ENCODE results near the gene ESRRA.
A peak's percentile ranks its signal among the peaks of the same experiment; 100 is the strongest.

Gene ESRRA

DNA sequence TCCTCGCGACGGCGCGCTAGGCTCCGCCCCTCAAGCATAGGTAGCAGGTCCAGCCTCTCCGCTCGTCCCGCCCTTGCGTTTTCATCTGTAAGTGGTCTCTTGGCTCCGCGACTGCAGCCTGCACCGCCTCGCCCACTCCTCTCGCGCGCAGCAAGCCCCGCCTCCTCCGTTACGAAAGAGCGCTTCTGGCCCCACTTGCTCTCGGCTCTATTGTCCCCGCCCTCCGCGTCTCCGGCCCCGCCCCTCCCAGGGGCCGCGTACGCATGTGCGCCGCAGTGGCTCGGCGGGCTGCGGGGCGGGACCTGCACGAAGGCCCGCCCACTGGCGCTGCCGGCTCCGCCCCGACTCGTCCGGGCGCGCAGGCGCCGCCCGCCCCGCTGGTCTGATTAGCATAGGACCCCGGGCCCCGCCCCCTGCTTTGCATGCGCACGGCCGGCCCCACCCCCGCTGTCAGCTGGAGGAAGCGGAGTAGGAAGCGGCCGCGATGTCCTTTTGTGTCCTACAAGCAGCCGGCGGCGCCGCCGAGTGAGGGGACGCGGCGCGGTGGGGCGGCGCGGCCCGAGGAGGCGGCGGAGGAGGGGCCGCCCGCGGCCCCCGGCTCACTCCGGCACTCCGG lies at the start of gene ESRRA:
ESRRA (plus strand) TSS at position 450 of the 616 bp plus-strand sequence. CDS start 1,656 bp downstream, outside the sequence.
- DNase-seq (ENCODE audit: low read depth) = peak; percentile 95

DNA sequence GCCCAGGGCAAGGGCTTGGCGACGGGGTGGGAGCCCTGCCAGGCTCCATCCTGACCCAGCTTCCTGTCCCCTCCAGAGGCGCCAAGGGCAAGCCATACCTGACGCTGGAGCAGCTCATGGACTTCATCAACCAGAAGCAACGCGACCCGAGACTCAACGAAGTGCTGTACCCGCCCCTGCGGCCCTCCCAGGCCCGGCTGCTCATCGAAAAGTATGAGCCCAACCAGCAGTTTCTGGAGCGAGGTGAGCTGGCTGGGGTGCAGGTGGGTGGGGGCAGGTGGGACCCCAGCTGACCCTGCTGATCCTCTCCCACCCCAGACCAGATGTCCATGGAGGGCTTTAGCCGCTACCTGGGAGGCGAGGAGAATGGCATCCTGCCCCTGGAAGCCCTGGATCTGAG lies 49.0 kb upstream of the ESRRA start:
- DNase-seq (ENCODE audit: low read depth) = no peak

DNA sequence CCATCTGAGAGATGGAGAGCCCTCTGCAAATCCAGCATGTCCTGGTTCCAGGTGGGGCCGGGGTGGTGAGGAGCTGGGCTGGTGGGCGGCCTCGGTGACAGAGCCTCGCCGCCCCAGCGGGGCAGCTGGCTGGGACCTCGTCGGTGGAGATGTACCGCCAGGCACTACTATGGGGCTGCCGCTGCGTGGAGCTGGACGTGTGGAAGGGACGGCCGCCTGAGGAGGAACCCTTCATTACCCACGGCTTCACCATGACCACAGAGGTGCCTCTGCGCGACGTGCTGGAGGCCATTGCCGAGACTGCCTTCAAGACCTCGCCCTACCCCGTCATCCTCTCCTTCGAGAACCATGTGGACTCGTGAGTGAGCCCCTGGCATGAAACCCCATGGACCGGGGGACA lies 47.0 kb upstream of the ESRRA start:
- no peak for DNase-seq (ENCODE audit: low read depth)

DNA sequence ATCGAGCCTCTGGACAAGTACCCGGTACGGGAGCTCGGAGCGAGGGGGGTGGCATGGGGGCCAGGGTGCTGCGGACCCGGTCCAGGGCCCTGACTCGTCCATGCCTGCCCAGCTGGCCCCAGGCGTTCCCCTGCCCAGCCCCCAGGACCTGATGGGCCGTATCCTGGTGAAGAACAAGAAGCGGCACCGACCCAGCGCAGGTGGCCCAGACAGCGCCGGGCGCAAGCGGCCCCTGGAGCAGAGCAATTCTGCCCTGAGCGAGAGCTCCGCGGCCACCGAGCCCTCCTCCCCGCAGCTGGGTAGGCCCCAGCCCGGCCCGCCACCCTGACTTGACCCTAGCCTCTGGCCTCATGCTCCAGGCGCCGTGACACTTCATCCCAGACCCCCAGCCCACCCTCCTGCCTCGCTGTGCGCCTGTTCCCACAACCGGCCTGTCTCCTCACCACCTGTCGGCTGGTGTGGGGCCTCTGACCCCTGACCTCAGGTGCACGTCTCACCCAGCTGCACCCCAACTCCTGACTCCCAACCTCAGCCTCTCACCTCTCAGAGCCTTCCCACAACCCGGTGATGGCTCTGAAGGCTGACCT lies 46.3 kb upstream of the ESRRA start:
- DNase-seq (ENCODE audit: low read depth) = no peak

DNA sequence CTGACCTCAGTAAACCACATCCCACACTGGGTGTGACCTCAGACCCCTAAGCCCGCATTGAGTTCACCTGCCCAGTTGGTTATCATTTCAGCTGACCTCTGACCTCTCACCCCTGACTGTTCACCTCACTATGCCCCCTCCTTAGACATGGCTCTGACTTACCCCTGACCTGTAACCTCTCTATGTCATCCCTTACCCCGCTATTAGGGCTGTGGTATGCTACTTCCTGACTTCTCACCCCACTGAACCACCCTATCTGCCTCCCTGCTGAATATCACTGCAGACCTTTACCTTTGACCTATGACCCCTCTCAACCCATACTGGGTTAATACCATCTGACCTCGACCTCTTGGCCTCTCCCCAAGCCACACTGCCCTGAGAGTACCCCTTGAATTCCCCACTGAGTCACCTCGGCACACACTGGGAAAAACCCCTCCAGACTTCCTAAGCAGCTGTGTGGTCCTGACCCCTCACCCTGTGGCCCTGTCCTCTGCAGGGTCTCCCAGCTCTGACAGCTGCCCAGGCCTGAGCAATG lies 45.7 kb upstream of the ESRRA start:
- no peak for DNase-seq (ENCODE audit: low read depth)

DNA sequence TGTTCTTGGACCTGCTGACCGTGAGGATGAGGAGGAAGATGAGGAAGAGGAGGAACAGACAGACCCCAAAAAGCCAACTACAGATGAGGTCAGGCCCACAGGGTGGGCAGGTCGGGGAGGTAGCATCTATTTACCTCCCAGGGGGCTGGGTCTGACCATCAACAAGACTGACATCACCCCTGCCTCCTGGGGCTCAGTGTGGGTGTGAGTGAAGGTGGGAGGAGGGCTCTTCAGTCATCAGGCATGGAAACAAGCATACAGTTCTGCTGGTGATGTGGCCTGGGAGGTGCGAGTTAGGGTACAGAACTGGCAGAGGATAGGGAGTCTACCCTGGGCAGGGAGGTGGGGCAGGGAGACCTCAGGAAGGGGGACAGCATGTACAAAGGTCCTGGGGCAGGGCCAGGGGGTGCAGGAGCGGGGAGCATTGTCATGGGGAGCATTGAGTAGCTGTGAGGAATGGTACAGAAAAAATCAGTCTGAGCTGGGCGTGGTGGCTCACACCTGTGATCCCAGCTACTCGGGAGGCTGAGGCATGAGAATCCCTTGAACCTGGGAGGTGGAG lies 45.1 kb upstream of the ESRRA start:
- no peak for DNase-seq (ENCODE audit: low read depth)

DNA sequence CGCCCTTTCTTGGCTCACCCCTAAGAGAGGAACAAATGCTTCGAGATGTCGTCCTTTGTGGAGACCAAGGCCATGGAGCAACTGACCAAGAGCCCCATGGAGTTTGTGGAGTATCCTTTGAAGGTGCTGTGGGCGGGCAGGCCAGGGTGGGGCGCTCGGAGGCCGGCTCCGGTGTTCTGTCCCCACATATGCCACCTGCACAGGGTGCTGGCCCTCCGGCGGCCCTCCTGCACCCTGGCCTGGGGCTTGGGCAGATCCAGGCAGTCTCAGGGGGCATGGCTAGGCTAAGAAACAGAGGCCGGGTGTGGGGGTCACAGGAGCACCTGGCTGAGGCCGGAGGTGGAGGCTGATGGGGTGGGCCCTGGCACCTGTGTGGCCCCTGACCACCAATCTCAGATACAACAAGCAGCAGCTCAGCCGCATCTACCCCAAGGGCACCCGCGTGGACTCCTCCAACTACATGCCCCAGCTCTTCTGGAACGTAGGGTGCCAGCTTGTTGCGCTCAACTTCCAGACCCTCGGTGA lies 43.7 kb upstream of the ESRRA start:
- DNase-seq (ENCODE audit: low read depth) = no peak

DNA sequence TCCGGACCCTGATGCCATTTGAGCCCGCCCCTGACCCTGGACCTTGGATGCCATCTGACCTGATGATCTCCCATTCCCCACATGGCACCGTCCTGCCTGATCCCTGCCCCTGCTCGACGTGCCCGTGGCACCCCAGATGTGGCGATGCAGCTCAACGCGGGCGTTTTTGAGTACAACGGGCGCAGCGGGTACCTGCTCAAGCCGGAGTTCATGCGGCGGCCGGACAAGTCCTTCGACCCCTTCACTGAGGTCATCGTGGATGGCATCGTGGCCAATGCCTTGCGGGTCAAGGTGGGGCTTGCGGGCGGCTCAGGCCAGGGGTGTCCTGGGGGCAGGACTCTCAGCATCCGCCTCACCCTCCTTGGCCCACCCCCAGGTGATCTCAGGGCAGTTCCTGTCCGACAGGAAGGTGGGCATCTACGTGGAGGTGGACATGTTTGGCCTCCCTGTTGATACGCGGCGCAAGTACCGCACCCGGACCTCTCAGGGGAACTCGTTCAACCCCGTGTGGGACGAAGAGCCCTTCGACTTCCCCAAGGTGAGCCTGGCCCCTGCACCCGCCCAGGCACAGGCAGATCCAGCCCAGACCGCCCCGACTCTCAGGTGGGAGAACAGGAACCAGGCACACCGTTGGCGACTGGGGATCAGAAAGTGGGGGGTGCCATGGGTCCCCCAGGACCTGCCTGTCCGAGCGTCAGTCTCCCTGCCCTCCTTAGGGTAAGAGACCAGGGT lies 42.9 kb upstream of the ESRRA start:
- DNase-seq (ENCODE audit: low read depth) = no peak

DNA sequence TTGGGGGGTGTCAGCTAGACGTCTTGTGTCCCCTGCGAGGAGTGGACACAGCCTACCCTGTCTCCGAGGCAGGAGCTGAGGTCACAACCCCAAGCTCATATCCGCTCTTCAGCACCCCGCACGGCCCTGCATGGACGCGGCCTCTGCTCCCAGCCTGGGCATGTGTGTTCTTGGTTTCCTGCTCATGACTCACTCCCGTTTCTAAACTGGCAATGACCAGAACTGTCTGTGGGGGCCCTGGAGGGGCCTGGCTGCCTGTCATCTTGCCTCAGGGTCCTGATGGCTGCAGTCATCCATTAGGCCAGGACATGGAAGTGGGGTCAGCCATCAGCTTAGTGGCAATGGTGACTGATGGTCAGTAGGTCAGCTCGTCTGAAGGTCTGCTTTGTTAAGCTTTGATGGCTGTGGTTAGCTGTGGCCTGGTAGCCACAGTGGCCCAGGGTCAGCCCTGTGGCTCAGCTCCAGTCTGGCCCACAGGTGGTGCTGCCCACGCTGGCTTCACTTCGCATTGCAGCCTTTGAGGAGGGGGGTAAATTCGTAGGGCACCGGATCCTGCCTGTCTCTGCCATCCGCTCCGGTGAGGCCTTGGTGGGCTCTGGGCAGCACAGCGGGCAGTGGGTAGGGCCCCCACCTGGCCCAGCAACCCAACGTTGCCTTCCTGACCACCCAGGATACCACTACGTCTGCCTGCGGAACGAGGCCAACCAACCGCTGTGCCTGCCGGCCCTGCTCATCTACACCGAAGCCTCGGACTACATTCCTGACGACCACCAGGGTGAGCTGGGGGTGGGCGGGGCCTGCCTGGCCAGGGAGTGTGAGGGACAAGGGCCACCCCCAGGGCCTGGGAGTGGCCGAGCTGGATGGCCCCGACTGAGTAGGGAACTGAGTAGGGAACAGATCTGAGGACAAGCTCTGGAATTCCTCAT lies 42.0 kb upstream of the ESRRA start:
- no peak for DNase-seq (ENCODE audit: low read depth)

DNA sequence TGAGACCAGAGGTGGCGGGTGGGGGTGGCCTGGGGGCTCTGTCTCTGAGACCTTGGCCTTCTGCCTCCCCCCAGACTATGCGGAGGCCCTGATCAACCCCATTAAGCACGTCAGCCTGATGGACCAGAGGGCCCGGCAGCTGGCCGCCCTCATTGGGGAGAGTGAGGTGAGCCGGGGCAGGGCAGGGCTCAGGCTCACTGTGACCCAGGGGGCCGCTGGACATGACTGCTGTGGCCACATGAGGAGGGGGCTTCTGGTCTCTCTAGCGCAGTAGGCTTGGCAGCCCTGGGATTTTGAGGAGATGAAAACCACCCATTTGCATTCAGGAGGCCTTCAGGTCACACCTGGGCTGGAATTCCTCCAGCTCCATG lies 41.4 kb upstream of the ESRRA start:
- DNase-seq (ENCODE audit: low read depth) = no peak

DNA sequence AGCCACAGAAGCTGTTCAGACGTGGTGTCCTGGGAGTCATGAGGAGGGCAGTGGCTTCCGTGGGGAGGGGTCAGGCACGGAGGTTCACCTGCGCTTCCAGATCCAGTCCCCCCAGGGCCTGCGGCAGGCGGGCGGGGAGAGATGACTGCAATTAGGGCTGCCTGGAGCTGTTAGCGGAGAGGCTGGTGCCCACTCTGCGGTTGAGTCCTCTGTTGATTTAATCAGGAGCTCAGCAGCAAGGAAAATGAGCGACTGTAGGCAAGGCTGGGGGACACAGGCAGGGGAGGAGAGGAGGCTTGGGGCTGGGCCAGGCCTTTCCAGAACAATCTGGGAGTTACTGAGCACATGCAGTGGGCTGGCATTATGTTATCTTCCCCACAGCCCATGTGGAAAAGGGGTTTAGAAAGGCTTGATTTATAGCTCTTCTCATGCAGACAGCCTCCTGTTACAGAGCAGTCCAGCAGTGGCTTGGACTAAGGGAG lies 40.9 kb upstream of the ESRRA start:
- DNase-seq (ENCODE audit: low read depth) = no peak

DNA sequence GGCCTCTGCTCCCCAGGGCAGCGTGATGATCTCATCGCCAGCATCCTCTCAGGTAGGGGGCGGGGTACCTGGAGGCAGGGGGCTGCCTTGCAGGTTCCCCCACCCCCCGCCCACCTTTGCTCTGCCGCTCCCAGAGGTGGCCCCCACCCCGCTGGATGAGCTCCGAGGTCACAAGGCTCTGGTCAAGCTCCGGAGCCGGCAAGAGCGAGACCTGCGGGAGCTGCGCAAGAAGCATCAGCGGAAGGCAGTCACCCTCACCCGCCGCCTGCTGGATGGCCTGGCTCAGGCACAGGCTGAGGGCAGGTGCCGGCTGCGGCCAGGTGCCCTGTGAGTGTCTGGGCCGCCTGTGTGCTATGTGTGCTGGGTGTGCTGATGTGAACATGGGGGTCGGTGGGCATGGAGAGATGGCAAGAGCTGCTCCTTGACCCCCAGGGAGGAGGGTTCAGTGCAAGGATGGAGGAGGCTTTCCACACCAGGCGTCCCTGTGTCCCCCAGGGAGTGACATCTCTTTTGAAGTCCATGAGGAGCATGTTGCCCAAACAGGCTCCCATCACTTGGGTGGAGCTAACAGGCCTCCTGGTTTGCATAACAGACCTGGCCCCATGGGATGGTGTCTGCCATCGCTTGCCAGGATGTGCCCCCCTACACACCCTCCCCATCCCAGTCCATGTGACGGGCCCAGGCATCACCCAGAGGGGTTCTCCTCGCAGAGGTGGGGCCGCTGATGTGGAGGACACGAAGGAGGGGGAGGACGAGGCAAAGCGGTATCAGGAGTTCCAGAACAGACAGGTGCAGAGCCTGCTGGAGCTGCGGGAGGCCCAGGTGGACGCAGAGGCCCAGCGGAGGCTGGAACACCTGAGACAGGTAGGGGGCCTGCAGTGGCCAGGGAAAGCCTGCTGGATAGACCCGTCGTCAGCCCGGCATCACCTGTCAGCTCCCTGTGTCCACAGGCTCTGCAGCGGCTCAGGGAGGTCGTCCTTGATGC lies 39.9 kb upstream of the ESRRA start:
- no peak for DNase-seq (ENCODE audit: low read depth)

DNA sequence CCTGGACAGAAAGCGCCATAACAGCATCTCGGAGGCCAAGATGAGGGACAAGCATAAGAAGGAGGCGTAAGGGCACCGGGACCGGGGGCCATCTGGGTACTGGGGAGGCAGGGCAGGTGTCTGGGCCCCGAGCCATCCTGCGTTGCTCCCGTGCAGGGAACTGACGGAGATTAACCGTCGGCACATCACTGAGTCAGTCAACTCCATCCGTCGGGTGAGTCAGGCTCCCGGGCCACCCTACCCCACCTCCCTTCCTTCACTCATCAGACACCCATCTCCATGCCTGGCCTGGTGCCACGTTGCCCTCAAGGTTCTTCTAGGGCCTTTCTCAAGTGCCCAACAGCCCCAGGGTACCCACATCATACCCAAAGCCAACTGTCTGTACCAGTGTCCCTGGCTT lies 39.0 kb upstream of the ESRRA start:
- no peak for DNase-seq (ENCODE audit: low read depth)

DNA sequence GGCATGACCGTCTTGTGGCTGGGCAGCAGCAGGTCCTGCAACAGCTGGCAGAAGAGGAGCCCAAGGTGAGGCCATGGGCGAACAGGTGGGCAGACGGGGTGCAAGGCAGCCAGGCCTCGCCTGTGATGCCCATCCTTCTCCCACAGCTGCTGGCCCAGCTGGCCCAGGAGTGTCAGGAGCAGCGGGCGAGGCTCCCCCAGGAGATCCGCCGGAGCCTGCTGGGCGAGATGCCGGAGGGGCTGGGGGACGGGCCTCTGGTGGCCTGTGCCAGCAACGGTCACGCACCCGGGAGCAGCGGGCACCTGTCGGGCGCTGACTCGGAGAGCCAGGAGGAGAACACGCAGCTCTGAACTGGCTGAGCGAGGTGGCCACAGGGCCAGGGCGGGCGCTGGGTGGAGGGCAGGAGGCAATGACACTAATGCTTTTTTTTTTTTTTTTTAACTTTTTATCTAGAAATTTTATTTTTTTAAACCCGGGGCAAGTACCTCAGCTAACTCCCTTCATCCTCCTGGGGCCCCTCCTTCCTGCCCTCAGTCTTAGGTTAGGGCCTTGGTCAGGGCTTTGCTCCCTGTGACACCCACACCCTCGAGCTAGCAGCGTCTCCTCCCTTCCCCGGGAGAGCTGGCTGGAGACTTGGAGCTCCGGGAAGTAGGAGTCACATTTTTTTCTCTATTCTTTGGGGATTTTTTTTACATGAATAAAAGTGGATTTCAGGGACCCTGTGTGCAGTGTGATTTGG lies 37.9 kb upstream of the ESRRA start:
- no peak for DNase-seq (ENCODE audit: low read depth)

DNA sequence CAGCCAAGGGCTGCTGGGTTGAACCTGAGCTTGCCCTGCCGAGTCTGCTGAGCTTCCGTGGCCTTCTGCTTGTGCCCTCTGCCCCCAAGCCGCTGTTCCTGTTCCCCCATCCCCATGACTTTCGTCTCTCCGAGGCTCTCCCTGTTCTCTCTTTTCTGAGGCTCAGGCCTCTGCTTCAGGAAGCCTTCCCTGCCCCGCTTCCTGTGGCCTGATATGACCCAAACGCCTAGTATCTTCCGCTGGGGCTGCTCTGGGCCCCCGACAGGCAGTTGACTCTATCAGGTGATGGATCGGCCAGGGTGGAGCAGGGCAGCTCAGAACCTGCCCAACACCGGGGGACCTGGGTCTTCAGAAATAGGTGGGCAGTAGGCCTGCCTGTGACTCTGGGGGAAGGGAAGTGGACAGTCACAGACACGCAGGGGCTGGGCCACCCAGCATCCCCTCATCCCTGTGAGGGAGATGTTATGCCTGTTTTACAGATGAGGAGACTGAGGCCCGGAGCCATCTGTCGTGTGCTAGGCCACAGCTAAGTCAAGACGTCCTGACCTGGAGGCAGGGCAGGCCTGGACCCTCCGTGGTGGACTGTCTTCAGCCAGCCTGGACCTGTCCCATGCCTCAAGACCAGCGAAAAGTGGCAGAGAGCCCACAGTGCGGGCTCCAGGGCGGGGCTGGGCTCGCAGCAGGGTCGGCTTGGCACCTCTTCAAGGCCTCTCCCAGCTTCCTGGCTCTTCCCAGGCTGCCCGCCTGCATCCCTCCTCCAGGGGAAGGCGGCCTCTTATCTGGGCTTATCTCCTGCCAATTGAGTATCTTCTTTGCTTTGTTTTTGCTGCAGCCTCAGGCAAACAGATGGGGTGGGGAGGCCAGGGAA lies 37.1 kb upstream of the ESRRA start:
- DNase-seq (ENCODE audit: low read depth) = peak; percentile 68

DNA sequence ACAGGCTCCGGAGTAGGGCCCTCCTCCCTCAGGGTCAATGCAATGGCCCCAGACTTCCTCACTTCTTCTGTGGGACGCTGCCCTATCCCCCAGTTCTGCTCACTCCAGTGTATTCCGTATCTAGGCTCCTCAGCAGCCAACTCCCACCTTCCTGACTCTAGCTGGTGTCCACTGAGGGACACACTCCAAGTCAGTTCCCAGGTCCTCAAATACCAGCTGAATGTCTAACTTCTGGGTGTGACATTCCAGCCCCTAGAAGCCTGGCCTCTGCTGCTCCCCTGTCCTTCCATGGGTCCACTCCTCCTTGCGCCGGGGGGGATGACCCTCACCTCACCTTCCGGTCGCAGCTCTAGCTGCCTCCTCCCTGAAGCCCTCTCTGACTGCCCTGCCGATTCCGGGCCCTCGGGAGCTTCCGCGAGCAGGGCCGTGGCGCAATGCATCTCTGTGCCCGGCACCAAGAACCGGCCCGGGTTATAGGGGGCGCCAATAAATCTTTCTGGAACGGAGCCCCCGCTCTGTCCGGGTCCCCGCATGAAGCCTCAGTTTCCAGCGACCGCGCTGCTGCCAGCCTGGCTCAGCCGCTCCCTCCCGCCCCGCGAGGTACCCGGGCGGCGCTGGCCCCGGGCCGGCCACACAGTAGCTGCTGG lies 36.3 kb upstream of the ESRRA start:
- no peak for DNase-seq (ENCODE audit: low read depth)

DNA sequence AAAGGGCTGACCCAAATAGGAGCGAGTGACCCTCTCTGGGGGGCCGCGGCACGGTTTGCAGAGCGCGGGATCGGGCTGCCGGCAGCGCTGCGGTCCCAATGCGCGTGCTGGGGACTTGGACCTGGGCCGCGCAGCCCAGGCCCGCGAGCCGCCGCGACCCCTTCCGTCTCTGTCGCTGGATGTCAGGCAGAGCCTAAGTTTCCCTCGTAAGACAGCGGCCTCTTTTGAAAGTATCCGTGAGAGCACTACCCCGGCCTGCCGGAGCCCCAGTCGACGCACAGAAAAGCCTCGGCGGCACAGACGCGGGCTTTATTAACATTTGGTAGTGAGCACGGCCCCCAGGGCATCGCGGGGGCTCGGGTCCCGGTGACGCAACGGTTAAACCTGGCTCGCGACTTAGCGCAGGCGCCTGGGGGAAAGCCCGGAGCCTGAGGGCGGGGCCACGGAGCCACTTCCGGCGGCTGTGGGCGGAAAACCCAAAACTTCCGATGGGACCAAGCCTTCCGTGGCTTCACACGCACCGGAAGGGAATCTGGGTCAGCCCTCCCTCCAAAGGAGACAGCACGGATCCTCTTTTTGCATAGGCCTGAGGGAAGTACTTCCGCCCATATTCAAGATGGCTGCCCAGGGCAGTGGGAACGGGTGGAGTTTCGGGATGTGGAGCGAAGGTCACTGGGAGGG lies 35.6 kb upstream of the ESRRA start:
- DNase-seq (ENCODE audit: low read depth) = peak; percentile 96
